G401.6 (cell line): Measurements from ENCODE around the gene MAPK1.
"Not testable (repeated sequence)": the region's sequence is repeated elsewhere in the genome, so short reads cannot be mapped to it uniquely, and the experiment has no call there.

Experiments used
- FAIRE-seq: peaks from 2 replicates; lab custom pipeline; 2012; peaks lifted over from hg19 to GRCh38; lab: Jason Lieb, UNC

The MAPK1 gene

DNA sequence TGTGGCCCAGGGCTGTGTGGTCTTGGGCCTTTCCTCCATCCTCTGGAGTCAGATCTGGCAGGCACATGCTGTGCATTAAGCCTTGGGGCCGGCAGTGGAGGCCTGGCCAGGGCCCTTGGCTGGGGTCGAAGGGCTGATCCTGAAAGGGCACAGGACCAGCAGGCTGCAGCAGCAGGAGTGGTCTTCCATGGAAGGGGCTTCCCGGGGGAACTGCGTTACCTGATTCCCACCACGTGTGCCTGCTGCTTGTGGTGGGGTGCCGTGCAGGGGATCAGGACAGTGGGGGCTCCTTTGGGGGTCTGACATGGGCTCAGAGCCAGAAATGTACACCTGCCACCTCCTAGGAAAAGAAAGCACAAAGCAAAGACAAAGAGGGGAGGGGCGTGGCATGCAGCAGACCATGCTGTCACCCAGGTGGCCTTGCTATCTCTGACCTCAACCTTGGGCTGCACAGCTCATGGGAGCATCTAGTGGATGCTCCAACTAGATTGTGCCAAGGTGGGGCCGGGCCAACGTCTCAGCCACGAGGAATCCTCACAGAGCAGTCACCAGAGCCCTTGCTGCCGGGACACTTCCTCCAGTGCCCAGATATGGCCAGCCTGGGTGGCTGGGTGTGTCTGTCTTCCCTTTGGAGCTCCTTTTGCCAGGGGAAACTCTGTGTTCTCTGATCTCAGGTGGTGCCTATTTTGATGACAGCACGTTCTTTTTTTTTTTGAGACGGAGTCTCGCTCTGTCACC lies 113.9 kb downstream of the MAPK1 start:
- no peak for FAIRE-seq

GRCh38 chr22:21752276-21752675 lies 115.2 kb downstream of the MAPK1 start:
- no peak for FAIRE-seq

- no peak for FAIRE-seq
Measured at GRCh38 chr22:21745948-21746347, 121.5 kb downstream of the MAPK1 start.

GRCh38 chr22:21744917-21745316 lies 122.5 kb downstream of the MAPK1 start:
- FAIRE-seq = not testable (repeated sequence)

GRCh38 chr22:21741790-21742189 lies 125.7 kb downstream of the MAPK1 start:
- no peak for FAIRE-seq

DNA sequence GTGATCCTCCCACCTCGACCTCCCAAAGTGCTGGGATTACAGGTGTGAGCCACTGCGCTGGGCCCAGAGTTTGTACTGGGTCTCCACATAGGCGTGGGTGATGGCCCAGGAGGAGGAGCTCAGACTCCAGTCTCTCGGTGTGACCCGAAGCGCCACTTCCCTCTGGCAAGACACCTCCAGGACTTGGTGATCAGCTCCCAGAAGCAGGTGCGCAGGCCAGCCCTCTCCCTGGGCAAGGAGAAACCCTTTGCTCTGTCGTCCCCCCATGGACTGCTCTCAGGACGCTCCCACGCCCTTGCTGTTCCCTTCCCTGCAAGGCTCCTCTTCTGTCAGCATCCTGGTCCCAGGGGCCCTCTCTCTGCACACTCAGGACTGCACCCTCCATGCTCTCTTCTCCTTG lies 126.4 kb downstream of the MAPK1 start:
- no peak for FAIRE-seq

DNA sequence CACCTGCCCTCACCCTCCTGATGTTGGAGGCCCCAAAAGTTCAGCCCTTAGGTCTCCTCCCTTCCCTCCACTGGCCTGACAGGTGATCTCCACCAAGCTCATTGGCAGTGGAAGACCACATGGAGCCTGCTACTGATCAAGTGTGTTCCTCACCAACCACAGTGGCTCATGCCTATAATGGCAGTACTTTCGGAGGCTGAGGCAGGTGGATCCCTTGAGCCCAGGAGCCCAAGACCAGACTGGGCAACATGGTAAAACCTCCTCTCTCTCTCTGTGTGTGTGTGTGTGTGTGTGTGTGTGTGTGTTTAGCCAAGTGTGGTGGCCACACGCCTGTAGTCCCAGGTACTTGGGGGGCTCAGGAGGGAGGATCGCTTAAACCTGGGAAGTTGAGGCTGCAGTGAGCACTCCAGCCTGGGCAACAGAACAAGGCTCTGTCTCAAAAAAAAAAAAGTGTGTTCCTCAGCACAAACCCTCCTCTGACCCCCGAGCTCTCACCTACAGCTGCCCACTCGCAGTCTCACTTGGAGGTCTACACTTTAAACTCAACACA lies 127.5 kb downstream of the MAPK1 start:
- FAIRE-seq = no peak

DNA sequence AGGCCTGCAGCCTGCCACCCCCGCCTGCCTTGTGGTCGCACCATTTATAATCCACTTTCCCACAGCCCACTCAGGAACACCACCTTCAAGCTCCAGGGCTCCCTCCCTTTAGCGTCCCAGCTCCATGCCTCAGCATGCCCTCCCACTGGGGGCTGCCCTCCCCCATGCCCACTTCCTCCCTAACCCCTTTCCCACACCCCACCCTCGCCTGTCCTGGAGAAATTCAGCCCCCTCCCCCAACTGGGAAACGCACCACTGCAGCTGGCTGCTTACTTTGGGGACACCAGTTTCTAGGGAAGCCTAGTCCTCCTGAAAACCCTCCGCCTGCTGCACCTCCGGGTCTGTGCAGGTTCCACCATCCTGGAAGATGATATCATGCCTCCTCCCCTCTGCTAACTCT lies 128.5 kb downstream of the MAPK1 start:
- no peak for FAIRE-seq

- FAIRE-seq = no peak
Measured at GRCh38 chr22:21738081-21738480, 129.4 kb downstream of the MAPK1 start.

- FAIRE-seq = no peak
Measured at GRCh38 chr22:21736948-21737347, 130.5 kb downstream of the MAPK1 start.

GRCh38 chr22:21736084-21736642 lies 131.3 kb downstream of the MAPK1 start:
- no peak for FAIRE-seq

- FAIRE-seq = no peak
Measured at GRCh38 chr22:21735200-21736083, 132.0 kb downstream of the MAPK1 start, which contains the start of gene YPEL1. TSS of gene YPEL1 (minus strand) at chr22:21735794. CDS start at chr22:21710744, 25,050 bp downstream.

DNA sequence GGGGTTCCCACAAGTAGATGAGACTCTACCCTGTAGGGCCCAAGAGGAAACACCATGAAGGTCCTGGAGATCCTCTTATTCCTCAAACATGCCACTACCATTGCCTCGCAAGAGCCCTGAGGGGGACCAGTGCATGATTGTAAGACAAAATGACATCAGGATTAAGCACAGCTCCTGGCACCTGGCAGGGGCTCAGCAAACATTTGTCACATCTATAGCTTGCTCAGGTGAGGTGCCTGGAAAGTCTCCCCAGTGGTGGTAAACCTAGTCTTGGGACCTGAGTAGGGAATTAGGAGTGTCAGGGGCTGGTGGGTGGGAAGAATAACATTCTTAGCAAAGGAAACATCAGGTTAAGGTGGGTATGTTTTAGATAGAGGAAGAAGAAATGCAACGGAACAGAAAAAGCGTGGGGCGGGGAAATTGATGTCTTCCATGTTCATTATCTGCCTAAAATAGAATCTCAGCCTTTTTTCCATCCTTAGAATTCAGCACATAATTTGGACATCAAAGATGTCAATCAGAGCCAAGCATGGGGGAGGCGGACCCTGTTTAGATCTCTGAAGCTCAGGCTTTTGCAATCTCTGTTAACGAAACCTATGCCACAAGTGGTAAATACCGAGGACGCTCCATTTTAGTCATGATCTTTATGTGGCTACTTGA lies 132.8 kb downstream of the MAPK1 start:
- no peak for FAIRE-seq

DNA sequence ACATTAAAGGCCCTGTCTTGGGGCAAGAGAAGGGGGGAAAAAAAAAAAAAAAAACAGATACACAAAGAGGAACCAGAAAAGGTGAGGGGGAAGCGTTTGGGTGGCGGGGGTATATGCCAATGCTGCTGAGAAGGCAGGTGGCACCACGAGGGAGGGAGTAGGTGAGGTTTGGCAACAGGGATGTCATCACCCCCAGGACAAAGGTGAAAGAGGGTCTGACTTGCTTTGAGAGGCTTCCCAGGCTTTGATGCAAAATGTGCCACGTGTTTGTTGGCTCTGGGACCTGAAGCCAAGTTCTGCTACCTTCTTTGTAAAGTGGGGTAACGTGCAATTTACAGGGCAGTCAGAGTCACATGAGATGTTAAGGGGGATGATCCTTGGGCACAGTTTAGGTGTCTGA lies 135.9 kb downstream of the MAPK1 start:
- FAIRE-seq = no peak

GRCh38 chr22:21730535-21731308 lies 136.7 kb downstream of the MAPK1 start:
- no peak for FAIRE-seq

DNA sequence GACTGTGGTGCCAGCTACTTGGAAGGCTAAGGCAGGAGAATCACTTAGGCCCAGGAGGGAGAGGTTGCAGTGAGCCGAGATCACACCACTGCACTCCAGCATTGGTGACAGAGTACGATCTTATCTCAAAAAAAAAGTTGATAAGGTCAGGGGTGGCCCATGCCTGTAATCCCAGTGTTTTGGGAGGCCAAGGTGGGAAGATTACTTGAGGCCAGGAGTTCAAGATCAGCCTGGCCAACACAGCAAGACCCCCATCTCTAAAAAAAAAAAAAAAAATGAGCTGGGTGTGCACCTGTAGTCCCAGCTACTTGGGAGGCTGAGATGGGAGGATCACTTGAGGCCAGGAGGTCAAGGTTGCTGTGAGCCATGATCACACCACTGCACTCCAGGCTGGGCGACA lies 138.3 kb downstream of the MAPK1 start:
- FAIRE-seq = not testable (repeated sequence)

- no peak for FAIRE-seq
Measured at GRCh38 chr22:21728270-21728669, 139.2 kb downstream of the MAPK1 start.

- no peak for FAIRE-seq
Measured at GRCh38 chr22:21727768-21728167, 139.7 kb downstream of the MAPK1 start.

DNA sequence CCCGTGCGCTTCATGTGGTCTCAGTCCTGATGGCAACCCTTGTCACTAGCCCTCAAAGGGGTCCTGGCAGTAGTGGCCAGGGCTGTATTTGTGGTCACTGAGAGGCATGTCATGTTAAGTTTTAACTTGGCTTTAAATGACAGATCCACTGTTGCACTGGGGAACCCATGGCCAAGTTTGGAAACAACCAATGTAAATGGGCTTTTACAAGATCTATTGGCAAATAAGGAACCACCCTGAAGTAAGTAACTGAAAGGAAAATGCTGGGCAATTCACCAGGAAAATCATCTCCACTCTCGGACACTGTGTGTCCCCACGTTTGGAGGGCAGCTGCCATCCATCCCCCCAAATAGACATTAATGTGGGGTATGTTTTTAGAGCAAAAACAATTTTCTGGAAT lies 140.3 kb downstream of the MAPK1 start:
- FAIRE-seq = no peak

DNA sequence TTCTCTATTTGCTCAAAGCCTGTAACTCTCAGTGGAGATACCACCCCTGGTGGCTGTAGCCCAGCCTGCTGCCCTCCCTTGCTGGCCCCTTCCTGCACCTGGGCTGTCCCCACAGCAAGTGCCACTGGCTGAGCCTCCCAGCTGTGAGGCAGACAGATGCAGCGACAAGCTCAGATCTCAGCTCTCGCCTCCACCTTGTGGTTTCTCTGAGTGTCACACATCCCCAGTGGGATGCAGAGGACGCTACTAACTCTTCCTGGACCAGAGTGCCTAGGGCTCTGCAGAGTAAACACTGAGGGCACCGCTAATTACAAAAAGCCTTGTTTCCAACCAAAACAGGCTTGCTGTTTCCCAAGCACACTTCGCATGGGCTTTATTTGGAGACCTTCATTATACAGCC lies 140.8 kb downstream of the MAPK1 start:
- FAIRE-seq = no peak

DNA sequence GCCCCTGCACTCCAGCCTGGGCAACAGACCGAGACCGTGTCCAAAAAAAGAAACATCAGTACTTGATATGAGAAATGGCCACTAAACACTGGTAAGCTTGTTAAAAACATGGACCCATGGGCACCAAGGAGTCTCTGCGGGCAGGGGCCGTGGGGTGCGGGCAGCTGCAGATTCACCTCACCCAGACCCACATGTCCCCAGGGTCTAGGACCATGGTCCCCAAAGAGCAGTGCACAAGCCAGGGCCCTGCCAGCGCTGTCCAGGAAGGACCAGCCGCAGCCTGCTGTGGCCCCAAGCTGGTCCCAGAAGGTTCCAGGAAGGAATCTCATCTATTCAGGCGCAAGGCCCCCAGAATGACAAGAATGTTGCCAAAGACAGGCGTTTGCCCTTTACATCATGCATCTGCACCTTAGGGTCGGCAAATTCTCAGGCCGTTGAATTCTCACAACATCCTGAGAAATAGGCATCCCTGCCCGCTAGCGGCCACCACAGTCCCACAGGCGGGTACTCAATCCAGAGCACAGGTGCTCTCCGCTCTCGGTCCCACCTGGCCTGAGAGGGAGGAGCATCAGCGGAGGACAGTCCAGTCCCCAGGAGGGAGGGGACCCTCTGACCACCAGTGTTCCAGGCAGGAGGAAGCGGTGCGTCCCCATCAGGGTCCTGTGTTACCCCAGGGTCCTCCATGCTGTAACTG lies 141.3 kb downstream of the MAPK1 start:
- FAIRE-seq = no peak
